Measurements from ENCODE around the gene VWA8.
"Not testable (repeated sequence)": the region's sequence is repeated elsewhere in the genome, so short reads cannot be mapped to it uniquely, and the experiment has no call there.

Gene VWA8

GRCh38 chr13:41546372-41547190 lies 414.3 kb downstream of the VWA8 start:
- no peak for DNase-seq

- DNase-seq, result no peak
These were observed 415.5 kb downstream of the VWA8 start for GRCh38 chr13:41545432-41545707.

- DNase-seq, result no peak
These were observed 417.1 kb downstream of the VWA8 start for GRCh38 chr13:41543664-41544300.

- not testable (repeated sequence) for DNase-seq
These were observed 418.1 kb downstream of the VWA8 start for GRCh38 chr13:41542799-41543198.

GRCh38 chr13:41542281-41542680 lies 418.6 kb downstream of the VWA8 start:
- DNase-seq, result no peak

- DNase-seq, result no peak
These were observed 419.6 kb downstream of the VWA8 start for GRCh38 chr13:41541142-41541938.

- not testable (repeated sequence) for DNase-seq
These were observed 420.7 kb downstream of the VWA8 start for GRCh38 chr13:41540240-41540639.

- no peak for DNase-seq
These were observed 427.4 kb downstream of the VWA8 start for GRCh38 chr13:41533266-41534052.

- DNase-seq, result no peak
These were observed 432.9 kb downstream of the VWA8 start for GRCh38 chr13:41528021-41528420.

GRCh38 chr13:41520660-41521630 lies 440.0 kb downstream of the VWA8 start:
- no peak for DNase-seq

- no peak for DNase-seq
These were observed 440.8 kb downstream of the VWA8 start for GRCh38 chr13:41520016-41520659.

Measured in DMS79 treated with DMSO at 0.1 percent for 48 hours (cell line).